ENCODE measurements around the gene FLT1.

DNA sequence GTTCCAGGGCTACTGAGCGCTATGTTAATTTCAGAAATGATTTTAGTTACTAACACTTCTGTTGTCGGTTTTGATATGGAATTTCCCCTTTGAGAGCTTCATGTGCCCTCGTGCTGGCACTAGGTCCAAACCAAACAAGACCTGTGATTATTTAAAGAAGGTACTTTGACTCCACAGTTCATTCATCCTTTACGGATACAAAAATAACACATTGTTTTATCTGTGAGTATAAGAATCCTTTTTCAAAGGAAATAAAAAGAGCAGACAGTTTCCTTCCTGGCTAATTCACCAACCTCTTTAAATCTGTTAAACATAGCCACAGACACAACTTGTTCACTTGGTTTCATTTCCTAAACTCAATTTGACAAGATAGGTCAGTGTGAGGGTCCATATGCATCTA, 141.2 kb downstream of the FLT1 start:
- TF ChIP-seq, protein P1, sequence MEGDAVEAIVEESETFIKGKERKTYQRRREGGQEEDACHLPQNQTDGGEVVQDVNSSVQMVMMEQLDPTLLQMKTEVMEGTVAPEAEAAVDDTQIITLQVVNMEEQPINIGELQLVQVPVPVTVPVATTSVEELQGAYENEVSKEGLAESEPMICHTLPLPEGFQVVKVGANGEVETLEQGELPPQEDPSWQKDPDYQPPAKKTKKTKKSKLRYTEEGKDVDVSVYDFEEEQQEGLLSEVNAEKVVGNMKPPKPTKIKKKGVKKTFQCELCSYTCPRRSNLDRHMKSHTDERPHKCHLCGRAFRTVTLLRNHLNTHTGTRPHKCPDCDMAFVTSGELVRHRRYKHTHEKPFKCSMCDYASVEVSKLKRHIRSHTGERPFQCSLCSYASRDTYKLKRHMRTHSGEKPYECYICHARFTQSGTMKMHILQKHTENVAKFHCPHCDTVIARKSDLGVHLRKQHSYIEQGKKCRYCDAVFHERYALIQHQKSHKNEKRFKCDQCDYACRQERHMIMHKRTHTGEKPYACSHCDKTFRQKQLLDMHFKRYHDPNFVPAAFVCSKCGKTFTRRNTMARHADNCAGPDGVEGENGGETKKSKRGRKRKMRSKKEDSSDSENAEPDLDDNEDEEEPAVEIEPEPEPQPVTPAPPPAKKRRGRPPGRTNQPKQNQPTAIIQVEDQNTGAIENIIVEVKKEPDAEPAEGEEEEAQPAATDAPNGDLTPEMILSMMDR (IDR thresholded peaks at IDR 0.05): no peak
- no peak for TF ChIP-seq POLR2AphosphoS5 (IDR thresholded peaks at IDR 0.05)
- TF ChIP-seq POLR2A (IDR thresholded peaks at IDR 0.05): no peak

Data from breast epithelium (tissue), 3 donors.